ENCODE data around the gene KIAA1328.

GRCh38 chr18:36862182-36862581 is 33.3 kb downstream of the KIAA1328 start:
- no peak for TF ChIP-seq CTCF (IDR thresholded peaks at IDR 0.05)
- TF ChIP-seq POLR2A (IDR thresholded peaks at IDR 0.05), result no peak

Measured in heart left ventricle (tissue), 13 donors.